Measurements from ENCODE around the gene ALMS1.

- TF ChIP-seq EZH2 (IDR thresholded peaks at IDR 0.05; ENCODE audit: borderline replicate concordance, low read depth, low read length, poor library complexity, severe bottlenecking) (no peak), CTCF (conservative IDR thresholded peaks at IDR 0.05; ENCODE audit: low read depth, low read length) (no peak)
Observed at GRCh38 chr2:73449404-73449803, 63.8 kb downstream of the ALMS1 start.
